Stomach (tissue), 9 donors: ENCODE results near the gene EPHA6. TPM values are rescaled to one million over a fixed set of nuclear protein-coding genes. Genes with fewer than 3 reads are reported as not detected.

Experiments used
- DNase-seq, 2 donors: peaks; one replicate each; pipeline versions ENCODE4 v3.0.0 to v3.0.0-alpha.2; 2013 to 2019
- H3K27ac ChIP-seq, 5 donors: fragments of 200-600 bp in 4 of 5; sonication (generic) in 4 of 5; one replicate each; pipeline ENCODE4 v1.5.1; 2013 to 2019; ENCODE audit warnings: mild to moderate bottlenecking in 1 of 5, moderate library complexity in 1 of 5
- H3K27me3 ChIP-seq, 3 donors: fragments of 200-600 bp; sonication (generic); one replicate each; pipeline ENCODE4 v1.5.1; 2017 to 2019; ENCODE audit warnings: mixed run types in 1 of 3
- H3K36me3 ChIP-seq, 4 donors: fragments of 200-600 bp; sonication (generic); 1 replicate in 3 of 4; 2 replicates in 1 of 4; pipeline ENCODE4 v1.5.1; 2016 to 2019
- H3K4me1 ChIP-seq, 4 donors: fragments of 200-600 bp; sonication (generic); one replicate each; pipeline ENCODE4 v1.5.1; 2016 to 2019
- H3K4me3 ChIP-seq, 4 donors: fragments of 200-600 bp; sonication (generic) in 3 of 4; one replicate each; pipeline ENCODE4 v1.5.1; 2016 to 2019; ENCODE audit warnings: mild to moderate bottlenecking in 1 of 4
- H3K9me3 ChIP-seq, 4 donors: fragments of 200-600 bp; sonication (generic); one replicate each; pipeline ENCODE4 v1.5.1; 2016 to 2019
- CTCF ChIP-seq, 7 experiments: fragments of 450-650 bp in 4 of 7; fragments of 200-600 bp in 3 of 7; sonication (generic) in 3 of 7; IDR thresholded peaks; one replicate each; pipeline ENCODE4 v1.5.1; 2016 to 2019; ENCODE audit warnings: antibody characterized with exemption in 7 of 7, control low read depth in 2 of 7, mild to moderate bottlenecking in 1 of 7
- EP300 ChIP-seq: sonication (generic); formaldehyde crosslinking; IDR thresholded peaks from one replicate; pipeline ENCODE4 v1.6.1; 2017; ENCODE audit warnings: antibody characterized with exemption
- POLR2A ChIP-seq, 4 donors: fragments of 450-650 bp; IDR thresholded peaks; one replicate each; pipeline ENCODE4 v1.6.1; 2016; ENCODE audit warnings: antibody characterized with exemption in 4 of 4, control low read depth in 2 of 4, mild to moderate bottlenecking in 1 of 4, moderate library complexity in 1 of 4
- POLR2AphosphoS5 ChIP-seq, 3 donors: sonication (generic); formaldehyde crosslinking; IDR thresholded peaks; one replicate each; pipeline ENCODE4 v1.6.1; 2016; ENCODE audit warnings: antibody characterized with exemption in 3 of 3
- WGBS, 5 donors: extraction: QIAGEN DNeasy Blood & Tissue Kit in 3 of 5; methylation state at CpG; one replicate each; pipeline versions ENCODE4 v1.1.5 to v1.1.7; 2013 to 2018; 5-methylcytosine and 5-hydroxymethylcytosine counted together
- intact Hi-C: fragments of 100-400 bp; cut with DNase I; formaldehyde crosslinking; loops from one replicate; pipeline ENCODE4 v1.15.1; 2023; ENCODE audit warnings: low total_unique reads
- polyA plus RNA-seq, 3 donors: library from polyadenylated mRNA; stranded (reverse); fragments of 200-250 nt; gene quantifications; one replicate each; pipeline ENCODE4 v1.2.3, GENCODE V29; 2013
- total RNA-seq, 5 donors: library from RNA; depleted of rRNA; stranded (reverse); fragments of >200 nt; gene quantifications; one replicate each; pipeline versions ENCODE4 v1.1.0 to v1.2.3, GENCODE V29; 2014 to 2016
- donor health status: healthy with polysubstance abuse.
- donor health status: Bipolar disorder and iron deficiency.
- donor health status: healthy.

The EPHA6 gene
- total and polyA plus RNA-seq, 8 donors, result 0.18 to 179 (median 14.7) TPM; not detected in 4

DNA sequence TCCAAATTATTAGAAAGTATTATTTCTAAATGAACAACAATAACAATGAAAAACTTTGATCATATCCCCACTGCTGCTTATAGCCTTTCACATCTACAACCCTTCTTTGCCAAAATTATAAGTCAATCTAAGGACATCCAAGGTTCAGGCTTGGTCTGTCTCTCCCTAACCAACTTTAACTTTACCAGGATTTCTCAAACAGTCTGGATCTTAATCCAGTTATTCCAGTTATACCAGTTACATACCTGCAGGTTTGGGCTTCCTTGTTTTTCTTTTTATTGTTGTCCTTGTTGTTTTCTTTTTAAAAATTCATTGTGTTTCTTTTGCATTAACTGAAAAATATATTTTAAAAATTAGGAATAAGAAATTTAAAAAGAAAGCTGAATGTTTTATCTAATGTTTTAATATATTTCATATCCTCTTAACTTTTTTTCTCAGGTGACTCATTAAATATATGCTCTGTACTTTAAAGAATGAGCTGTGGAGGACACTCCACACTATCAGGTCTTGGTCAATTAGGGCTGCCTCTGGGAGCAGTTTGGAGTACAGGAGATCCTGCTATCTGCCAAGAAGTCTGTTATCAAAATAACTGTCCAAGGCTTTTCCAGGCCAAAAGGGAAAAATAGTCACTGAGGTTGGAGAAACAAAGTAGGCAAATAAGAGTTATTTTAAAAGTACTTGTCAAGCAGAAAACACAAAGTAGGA, 421.4 kb downstream of the EPHA6 start:
- TF ChIP-seq POLR2A (IDR thresholded peaks at IDR 0.05), result no peak
- TF ChIP-seq CTCF (IDR thresholded peaks at IDR 0.05), result no peak
- no peak for TF ChIP-seq POLR2AphosphoS5 (IDR thresholded peaks at IDR 0.05)
- no peak for TF ChIP-seq EP300
- H3K9me3 ChIP-seq, result no peaks in the 10 kb centered on the region

GRCh38 chr3:97241417-97241816, 427.0 kb downstream of the EPHA6 start:
- H3K27ac ChIP-seq, result no peak overlapping the region
- no peak for TF ChIP-seq EP300
- TF ChIP-seq POLR2AphosphoS5 (IDR thresholded peaks at IDR 0.05), result no peak
- TF ChIP-seq CTCF (IDR thresholded peaks at IDR 0.05), result no peak
- TF ChIP-seq POLR2A (IDR thresholded peaks at IDR 0.05), result no peak
- no peaks in the 10 kb centered on the region for H3K9me3 ChIP-seq
- H3K36me3 ChIP-seq, result no peaks in the 10 kb centered on the region
- H3K4me1 ChIP-seq, result peaks cover 0 to 2% (median 0%) of the 10 kb centered on the region in 4 donors
- intact Hi-C loops, result no loop called here
- DNase-seq, result no peak
- H3K27me3 ChIP-seq, result no peaks in the 10 kb centered on the region
- H3K4me3 ChIP-seq, result no peak overlapping the region
- WGBS, 5 donors, result 84 to 94% (median 89%) methylated on average over 1 of the region's 1 CpG

More for the DNA sequence above, 421.4 kb downstream of the EPHA6 start:
- Histone ChIP-seq H3K27me3 (no peaks in the 10 kb centered on the region), H3K36me3 (no peaks in the 10 kb centered on the region), H3K4me1 (peaks cover 0 to 23% (median 6%) of the 10 kb centered on the region in 4 donors), H3K4me3 (no peak overlapping the region), H3K27ac (no peak overlapping the region)
- peak in 1 of 2 donors; percentile 11 for DNase-seq
- intact Hi-C loops, result no loop called here

DNA sequence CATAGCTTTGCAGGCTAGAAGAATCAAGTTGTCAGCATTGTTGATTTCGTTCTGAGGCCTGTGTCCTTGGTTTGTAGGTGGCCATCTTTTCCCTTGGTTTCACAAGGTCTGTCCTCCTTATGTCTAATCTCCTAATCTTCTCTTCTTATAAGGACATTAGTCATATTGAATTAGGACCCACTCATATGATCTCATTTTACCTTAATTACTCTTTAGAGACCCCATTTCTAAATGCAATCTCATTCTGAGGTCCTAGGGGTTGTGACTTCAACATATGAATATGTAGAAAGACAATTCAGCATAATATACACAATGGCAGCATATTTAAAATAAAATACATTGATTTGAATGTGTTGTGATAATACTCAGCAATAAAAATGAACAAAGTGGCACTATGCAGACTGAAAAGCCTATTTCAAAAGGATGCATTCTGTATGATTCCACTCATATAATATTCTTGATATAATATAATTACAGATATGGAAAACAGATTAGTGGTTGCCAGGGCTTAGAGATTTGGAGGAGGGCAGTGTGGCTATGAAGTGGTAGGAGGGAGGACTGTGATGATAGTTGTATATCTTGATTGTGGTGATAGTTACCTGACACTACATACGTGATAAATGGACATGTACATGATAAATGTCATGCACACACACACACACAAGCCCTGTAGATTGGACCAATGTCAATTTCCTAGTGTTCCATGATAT, 431.0 kb downstream of the EPHA6 start:
- TF ChIP-seq POLR2A (IDR thresholded peaks at IDR 0.05) (no peak), CTCF (IDR thresholded peaks at IDR 0.05) (no peak), EP300 (no peak), POLR2AphosphoS5 (IDR thresholded peaks at IDR 0.05) (no peak)
- Histone ChIP-seq H3K4me3 (no peak overlapping the region), H3K4me1 (no peaks in the 10 kb centered on the region), H3K27me3 (no peaks in the 10 kb centered on the region), H3K27ac (no peak overlapping the region), H3K36me3 (no peaks in the 10 kb centered on the region), H3K9me3 (no peaks in the 10 kb centered on the region)
- intact Hi-C loops, result no loop called here
- WGBS, 5 donors, result 51 to 75% (median 70%) methylated on average over 2 of the region's 2 CpGs
- no peak for DNase-seq

DNA sequence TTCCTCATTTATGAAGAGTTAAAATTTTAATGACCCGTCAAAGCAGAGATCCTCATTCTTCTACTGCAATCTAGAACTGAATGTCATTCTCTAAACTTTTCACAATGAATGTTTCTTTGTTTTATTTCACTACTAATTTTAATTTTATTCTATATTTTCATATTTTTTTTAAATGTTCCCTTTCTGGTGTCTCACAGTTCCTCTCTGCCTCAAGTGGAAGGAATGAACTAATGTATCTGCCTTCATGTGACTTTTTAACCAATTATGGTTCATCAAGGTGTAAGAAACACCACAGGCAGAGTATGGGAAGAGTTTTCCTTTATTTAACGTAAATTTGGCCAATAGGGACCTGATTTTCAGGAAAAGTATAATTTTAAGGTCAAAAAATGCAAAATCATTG, 441.7 kb downstream of the EPHA6 start:
- no peaks in the 10 kb centered on the region for H3K27me3 ChIP-seq
- DNase-seq, result no peak
- 71 to 85% (median 76%) methylated on average over 2 of the region's 2 CpGs for WGBS, 5 donors

More for the DNA sequence above, 441.7 kb downstream of the EPHA6 start:
- Histone ChIP-seq H3K36me3 (no peaks in the 10 kb centered on the region), H3K4me1 (no peaks in the 10 kb centered on the region), H3K9me3 (no peaks in the 10 kb centered on the region), H3K4me3 (no peak overlapping the region), H3K27ac (no peak overlapping the region)
- intact Hi-C loops, result no loop called here
- TF ChIP-seq POLR2A (IDR thresholded peaks at IDR 0.05), result no peak
- no peak for TF ChIP-seq EP300
- TF ChIP-seq POLR2AphosphoS5 (IDR thresholded peaks at IDR 0.05), result no peak
- no peak for TF ChIP-seq CTCF (IDR thresholded peaks at IDR 0.05)
